Measurements from ENCODE around the gene MRGPRF.

Gene MRGPRF

GRCh38 chr11:68960294-68961071 is 52.6 kb downstream of the MRGPRF start:
- DNase-seq: no peak

GRCh38 chr11:68959465-68960293 is 53.4 kb downstream of the MRGPRF start:
- no peak for DNase-seq

GRCh38 chr11:68958211-68958610 is 54.8 kb downstream of the MRGPRF start:
- no peak for DNase-seq

GRCh38 chr11:68956547-68957254 is 56.3 kb downstream of the MRGPRF start:
- DNase-seq: no peak

GRCh38 chr11:68956142-68956541 is 56.9 kb downstream of the MRGPRF start:
- DNase-seq: no peak

- DNase-seq: no peak
Observed at GRCh38 chr11:68955607-68955958, 57.5 kb downstream of the MRGPRF start.

GRCh38 chr11:68954836-68955606 is 58.0 kb downstream of the MRGPRF start:
- peak; percentile 7 for DNase-seq

Data from DMS153 (cell line).